Nephron (organoid): Measurements from ENCODE around the gene FBXO42.

Experiments
- H3K27ac Mint-ChIP-seq, 3 experiments: 2 replicates each; pipeline ENCODE4 v1.8.0; 2020; ENCODE audit warnings: mixed read lengths in 3 of 3, mild to moderate bottlenecking in 2 of 3, moderate library complexity in 1 of 3
- H3K27me3 Mint-ChIP-seq: 2 replicates; pipeline ENCODE4 v1.8.0; 2021; ENCODE audit warnings: low read depth, mild to moderate bottlenecking, moderate library complexity, mixed read lengths
- H3K36me3 Mint-ChIP-seq: 2 replicates; pipeline ENCODE4 v1.8.0; 2020; ENCODE audit warnings: low read depth, mixed read lengths
- H3K4me1 Mint-ChIP-seq: 2 replicates; pipeline ENCODE4 v1.8.0; 2020; ENCODE audit warnings: mixed read lengths
- H3K4me3 Mint-ChIP-seq, 3 experiments: 2 replicates each; pipeline ENCODE4 v1.8.0; 2020; ENCODE audit warnings: mild to moderate bottlenecking in 3 of 3, mixed read lengths in 3 of 3, moderate library complexity in 2 of 3
- H3K9me3 Mint-ChIP-seq: 2 replicates; pipeline ENCODE4 v1.8.0; 2020; ENCODE audit warnings: mixed read lengths
- TF ChIP-seq, protein P1 (sequence below), 3 experiments: fragments of 200-600 bp; sonication (generic); IDR thresholded peaks; one replicate each; pipeline ENCODE4 v1.5.0; 2021; ENCODE audit warnings: antibody characterized with exemption in 3 of 3; ENCODE audit not compliant: unreplicated experiment in 3 of 3

The FBXO42 gene

GRCh38 chr1:16351994-16352841 is at the start of gene FBXO42:
FBXO42 (minus strand) TSS chr1:16352480; CDS start chr1:16315418, 37,062 bp downstream.
- Mint-ChIP-seq H3K36me3 (no peaks in the 10 kb centered on the region), H3K27ac (peak within 1 kb of the TSS; percentile 91 to 97 (median 91)), H3K4me1 (peaks cover 23% of the 10 kb centered on the region), H3K9me3 (no peaks in the 10 kb centered on the region), H3K4me3 (peak within 1 kb of the TSS; percentile 93 to 99 (median 96)), H3K27me3 (no peaks in the 10 kb centered on the region)
- TF ChIP-seq, protein P1, sequence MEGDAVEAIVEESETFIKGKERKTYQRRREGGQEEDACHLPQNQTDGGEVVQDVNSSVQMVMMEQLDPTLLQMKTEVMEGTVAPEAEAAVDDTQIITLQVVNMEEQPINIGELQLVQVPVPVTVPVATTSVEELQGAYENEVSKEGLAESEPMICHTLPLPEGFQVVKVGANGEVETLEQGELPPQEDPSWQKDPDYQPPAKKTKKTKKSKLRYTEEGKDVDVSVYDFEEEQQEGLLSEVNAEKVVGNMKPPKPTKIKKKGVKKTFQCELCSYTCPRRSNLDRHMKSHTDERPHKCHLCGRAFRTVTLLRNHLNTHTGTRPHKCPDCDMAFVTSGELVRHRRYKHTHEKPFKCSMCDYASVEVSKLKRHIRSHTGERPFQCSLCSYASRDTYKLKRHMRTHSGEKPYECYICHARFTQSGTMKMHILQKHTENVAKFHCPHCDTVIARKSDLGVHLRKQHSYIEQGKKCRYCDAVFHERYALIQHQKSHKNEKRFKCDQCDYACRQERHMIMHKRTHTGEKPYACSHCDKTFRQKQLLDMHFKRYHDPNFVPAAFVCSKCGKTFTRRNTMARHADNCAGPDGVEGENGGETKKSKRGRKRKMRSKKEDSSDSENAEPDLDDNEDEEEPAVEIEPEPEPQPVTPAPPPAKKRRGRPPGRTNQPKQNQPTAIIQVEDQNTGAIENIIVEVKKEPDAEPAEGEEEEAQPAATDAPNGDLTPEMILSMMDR (IDR thresholded peaks at IDR 0.05; ENCODE audit: unreplicated experiment in 3 of 3), result peak; percentile 39 to 59 (median 40)

DNA sequence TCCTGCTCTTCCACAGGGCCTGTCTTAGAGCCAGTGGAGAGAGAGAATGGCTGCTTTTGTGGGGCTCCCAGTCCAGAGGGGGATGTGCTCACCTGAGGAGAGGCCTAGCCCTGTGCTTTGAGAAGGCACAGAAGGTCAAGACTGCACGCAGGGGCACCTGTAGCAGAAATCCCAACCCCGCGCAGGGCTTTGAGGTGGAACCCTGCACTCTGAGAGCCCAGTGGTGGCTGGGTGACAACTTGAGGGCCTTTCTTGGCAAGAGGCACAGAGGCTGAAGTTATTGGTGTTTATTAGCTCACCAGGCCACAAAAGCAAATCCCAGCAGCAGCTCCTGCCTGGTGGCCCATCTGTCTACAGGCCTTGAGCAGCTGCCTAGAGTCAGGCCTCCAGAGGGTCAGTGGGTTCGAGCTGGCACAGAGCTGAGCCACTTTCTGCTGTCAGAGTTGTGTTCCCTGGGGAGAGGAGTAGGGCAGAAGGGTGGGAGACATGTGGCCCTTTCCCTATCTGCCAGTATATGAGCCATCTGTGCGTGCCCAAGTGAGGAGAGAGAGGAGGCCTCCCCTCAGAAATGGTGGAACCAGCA is 46.2 kb upstream of the FBXO42 start:
- TF ChIP-seq, protein P1 (IDR thresholded peaks at IDR 0.05; ENCODE audit: unreplicated experiment in 3 of 3), result no peak
- peaks cover 32% of the 10 kb centered on the region for H3K36me3 Mint-ChIP-seq
- H3K27me3 Mint-ChIP-seq, result no peaks in the 10 kb centered on the region
- H3K4me3 Mint-ChIP-seq, result no peak overlapping the region
- no peaks in the 10 kb centered on the region for H3K4me1 Mint-ChIP-seq
- H3K27ac Mint-ChIP-seq, result no peak overlapping the region
- H3K9me3 Mint-ChIP-seq, result no peaks in the 10 kb centered on the region

- no peaks in the 10 kb centered on the region for H3K9me3 Mint-ChIP-seq
- H3K27ac Mint-ChIP-seq, result peak overlapping the region in 1 of 3 experiments; percentile 64
- H3K4me3 Mint-ChIP-seq, result no peak overlapping the region
- peaks cover 42% of the 10 kb centered on the region for H3K36me3 Mint-ChIP-seq
- TF ChIP-seq, protein P1 (IDR thresholded peaks at IDR 0.05; ENCODE audit: unreplicated experiment in 3 of 3), result no peak
- H3K4me1 Mint-ChIP-seq, result peaks cover 10% of the 10 kb centered on the region
- no peaks in the 10 kb centered on the region for H3K27me3 Mint-ChIP-seq
Measured at GRCh38 chr1:16397120-16397519, 44.8 kb upstream of the FBXO42 start.

DNA sequence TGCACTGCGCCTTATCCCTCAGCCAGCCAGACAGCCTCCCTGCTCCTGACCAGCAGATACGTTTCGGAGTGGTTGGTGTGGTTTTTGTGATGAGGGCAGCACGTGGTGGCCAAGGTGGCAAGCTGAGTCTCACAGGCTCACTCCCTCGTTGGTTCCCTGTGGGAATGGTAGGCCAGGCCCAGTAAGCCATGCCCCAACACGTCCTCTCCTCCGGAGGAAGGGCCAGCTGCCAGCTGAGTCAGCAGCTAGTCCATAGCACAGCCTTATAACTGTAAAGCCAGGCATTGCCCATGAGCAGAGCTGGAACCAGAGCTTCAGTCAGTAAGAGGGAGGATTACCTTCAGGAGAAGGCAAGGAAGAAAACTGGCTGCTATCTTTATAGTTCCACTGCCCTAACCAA is 44.3 kb upstream of the FBXO42 start:
- H3K27ac Mint-ChIP-seq, result peak overlapping the region in 1 of 3 experiments; percentile 64
- H3K9me3 Mint-ChIP-seq, result no peaks in the 10 kb centered on the region
- H3K36me3 Mint-ChIP-seq, result peaks cover 42% of the 10 kb centered on the region
- peaks cover 12% of the 10 kb centered on the region for H3K4me1 Mint-ChIP-seq
- TF ChIP-seq, protein P1 (IDR thresholded peaks at IDR 0.05; ENCODE audit: unreplicated experiment in 3 of 3), result no peak
- H3K27me3 Mint-ChIP-seq, result no peaks in the 10 kb centered on the region
- H3K4me3 Mint-ChIP-seq, result no peak overlapping the region

DNA sequence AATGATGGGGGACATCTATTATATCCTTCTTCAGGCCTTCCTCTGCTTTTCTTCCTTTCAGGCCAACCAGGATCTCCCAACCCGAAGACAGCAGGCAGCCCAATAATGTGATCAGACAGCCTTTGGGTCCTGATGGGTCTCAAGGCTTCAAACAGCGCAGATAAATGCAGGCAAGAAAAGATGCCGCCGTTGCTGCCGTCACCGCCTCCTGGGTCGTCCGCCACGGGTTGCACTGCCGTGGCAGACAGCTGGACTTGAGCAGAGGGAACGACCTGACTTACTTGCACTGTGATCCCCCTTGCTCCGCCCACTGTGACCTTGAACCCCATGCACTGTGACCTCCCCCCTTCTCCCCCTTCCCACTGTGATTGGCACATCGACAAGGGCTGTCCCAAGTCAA is 42.7 kb upstream of the FBXO42 start:
- Mint-ChIP-seq H3K4me1 (peaks cover 29% of the 10 kb centered on the region), H3K36me3 (peaks cover 42% of the 10 kb centered on the region), H3K27ac (no peak overlapping the region), H3K4me3 (no peak overlapping the region), H3K27me3 (no peaks in the 10 kb centered on the region), H3K9me3 (no peaks in the 10 kb centered on the region)
- TF ChIP-seq, protein P1 (IDR thresholded peaks at IDR 0.05; ENCODE audit: unreplicated experiment in 3 of 3), result no peak
